GM23338 (cell line): Measurements from ENCODE around the gene HOATZ. TPM values are rescaled to one million over a fixed set of nuclear protein-coding genes. Genes with fewer than 3 reads are reported as not detected.

Experiments
- ATAC-seq: fragments of 200-7000 bp; cut with Tn5 transposase; 3 replicates; pipeline ENCODE4 v1.9.1; 2020
- DNase-seq: peaks from one replicate; pipeline ENCODE4 v3.0.0-alpha.2; 2015; ENCODE audit warnings: low spot score
- H2AFZ ChIP-seq: fragments of 200-600 bp; sonication (generic); 2 replicates; pipeline ENCODE4 v1.8.0; 2016; ENCODE audit warnings: antibody characterized with exemption, mild to moderate bottlenecking, moderate library complexity
- H3F3A ChIP-seq: fragments of 200-600 bp; sonication (generic); replicated peaks from 2 replicates; pipeline ENCODE4 v1.8.0; 2017; ENCODE audit warnings: antibody characterized with exemption, mixed run types, low read depth
- H3K27ac ChIP-seq: fragments of 200-600 bp; sonication (generic); 2 replicates; pipeline ENCODE4 v1.6.1; 2016; ENCODE audit warnings: low read depth
- H3K27me3 ChIP-seq: fragments of 200-600 bp; sonication (generic); 2 replicates; pipeline ENCODE4 v1.8.0; 2016; ENCODE audit warnings: mild to moderate bottlenecking, mixed run types, moderate library complexity; ENCODE audit not compliant: insufficient read depth
- H3K36me3 ChIP-seq: fragments of 200-600 bp; sonication (generic); 2 replicates; pipeline ENCODE4 v1.8.0; 2016; ENCODE audit warnings: mild to moderate bottlenecking; ENCODE audit not compliant: insufficient read depth
- H3K4me1 ChIP-seq: fragments of 200-600 bp; sonication (generic); 2 replicates; pipeline ENCODE4 v1.8.0; 2016; ENCODE audit warnings: mild to moderate bottlenecking, moderate library complexity; ENCODE audit not compliant: insufficient read depth
- H3K4me2 ChIP-seq: fragments of 200-600 bp; sonication (generic); 2 replicates; pipeline ENCODE4 v1.7.1; 2017; ENCODE audit warnings: mixed run types
- H3K4me3 ChIP-seq: fragments of 200-600 bp; sonication (generic); 2 replicates; pipeline ENCODE4 v1.6.1; 2016; ENCODE audit warnings: mixed run types
- H3K79me2 ChIP-seq: fragments of 200-600 bp; sonication (generic); replicated peaks from 2 replicates; pipeline ENCODE4 v1.8.0; 2017; ENCODE audit warnings: mild to moderate bottlenecking; ENCODE audit not compliant: insufficient read depth
- H3K9me2 ChIP-seq: fragments of 200-600 bp; sonication (generic); 2 replicates; pipeline ENCODE4 v1.8.0; 2017; ENCODE audit not compliant: insufficient read depth
- H4K20me1 ChIP-seq: fragments of 200-600 bp; sonication (generic); replicated peaks from 2 replicates; pipeline ENCODE4 v1.8.0; 2017; ENCODE audit warnings: mild to moderate bottlenecking; ENCODE audit not compliant: insufficient read depth
- H3K27ac Mint-ChIP-seq: 2 replicates; pipeline ENCODE4 v1.8.0; 2020; ENCODE audit warnings: inconsistent platforms, mild to moderate bottlenecking, moderate library complexity, mixed read lengths
- H3K27me3 Mint-ChIP-seq: 3 replicates; pipeline ENCODE4 v1.8.0; 2022; ENCODE audit warnings: low read depth, mild to moderate bottlenecking, moderate library complexity, mixed read lengths, inconsistent platforms; ENCODE audit not compliant: insufficient read depth, poor library complexity
- H3K36me3 Mint-ChIP-seq: 3 replicates; pipeline ENCODE4 v1.8.0; 2021; ENCODE audit warnings: low read depth, mild to moderate bottlenecking, inconsistent platforms, moderate library complexity, mixed read lengths
- H3K4me1 Mint-ChIP-seq: 3 replicates; pipeline ENCODE4 v1.8.0; 2020; ENCODE audit warnings: mild to moderate bottlenecking, inconsistent platforms, mixed read lengths
- H3K4me3 Mint-ChIP-seq: 3 replicates; pipeline ENCODE4 v1.8.0; 2021; ENCODE audit warnings: moderate library complexity, mild to moderate bottlenecking, inconsistent platforms, mixed read lengths
- H3K9me3 Mint-ChIP-seq: 3 replicates; pipeline ENCODE4 v1.8.0; 2020; ENCODE audit warnings: moderate library complexity, mild to moderate bottlenecking, inconsistent platforms, mixed read lengths
- CREB1 ChIP-seq: fragments of 250-450 bp; sonication (Bioruptor Pico); IDR thresholded peaks from 2 replicates; pipeline ENCODE4 v1.5.0; 2020; ENCODE audit warnings: low read depth, mild to moderate bottlenecking, moderate library complexity
- CTCF ChIP-seq, 2 experiments: fragments of 200-600 bp in 1 of 2; sonication (generic) in 1 of 2; conservative IDR thresholded peaks; 2 replicates each; pipeline versions ENCODE4 v1.5.1 to v1.6.1; 2016 to 2017; ENCODE audit warnings: antibody characterized with exemption in 2 of 2, low read depth in 2 of 2, mild to moderate bottlenecking in 2 of 2, moderate library complexity in 1 of 2
- ETS1 ChIP-seq: IDR thresholded peaks from 2 replicates; pipeline ENCODE4 v1.6.1; 2016; ENCODE audit warnings: antibody characterized with exemption
- EZH2 ChIP-seq: fragments of 200-600 bp; sonication (generic); IDR thresholded peaks from one replicate; pipeline ENCODE4 v1.8.0; 2017; ENCODE audit warnings: antibody characterized with exemption, mild to moderate bottlenecking, low read depth; ENCODE audit not compliant: unreplicated experiment
- EZH2phosphoT487 ChIP-seq: fragments of 200-600 bp; sonication (generic); IDR thresholded peaks from one replicate; pipeline ENCODE4 v1.8.1; 2018; ENCODE audit warnings: antibody characterized with exemption; ENCODE audit not compliant: unreplicated experiment
- JUNB ChIP-seq: IDR thresholded peaks from one replicate; pipeline ENCODE4 v1.6.1; 2016; ENCODE audit warnings: antibody characterized with exemption; ENCODE audit not compliant: unreplicated experiment
- NANOG ChIP-seq: IDR thresholded peaks from 2 replicates; pipeline ENCODE4 v1.6.1; 2016; ENCODE audit warnings: antibody characterized with exemption, borderline replicate concordance
- POLR2AphosphoS5 ChIP-seq: IDR thresholded peaks from 2 replicates; pipeline ENCODE4 v1.6.1; 2016; ENCODE audit warnings: antibody characterized with exemption, low read depth
- REST ChIP-seq: IDR thresholded peaks from one replicate; pipeline ENCODE4 v1.6.1; 2018; ENCODE audit warnings: antibody characterized with exemption; ENCODE audit not compliant: unreplicated experiment
- STAT1 ChIP-seq: IDR thresholded peaks from one replicate; pipeline ENCODE4 v1.6.1; 2016; ENCODE audit warnings: antibody characterized with exemption; ENCODE audit not compliant: unreplicated experiment
- ZNF114 ChIP-seq: fragments of 250-450 bp; sonication (Bioruptor Pico); IDR thresholded peaks from 2 replicates; pipeline ENCODE4 v1.5.0; 2020; ENCODE audit warnings: mild to moderate bottlenecking, moderate library complexity
- ZNF331 ChIP-seq: fragments of 250-450 bp; sonication (Bioruptor Pico); IDR thresholded peaks from 2 replicates; pipeline ENCODE4 v1.5.0; 2020; ENCODE audit warnings: low read depth, mild to moderate bottlenecking, moderate library complexity
- ZNF462 ChIP-seq: fragments of 250-450 bp; sonication (Bioruptor Pico); IDR thresholded peaks from 2 replicates; pipeline ENCODE4 v1.5.0; 2020; ENCODE audit warnings: mild to moderate bottlenecking, moderate library complexity
- polyA plus RNA-seq: library from polyadenylated mRNA; unstranded; fragments of >200 nt; fragmentation: Nextera tagmentation; extraction: Ambion mirVana; gene quantifications from 2 replicates; pipeline ENCODE4 v1.2.1, GENCODE V29; 2016
- total RNA-seq: library from RNA; depleted of rRNA; stranded (reverse); fragments of >200 nt; shearing (Covaris generic); gene quantifications from 2 replicates; pipeline ENCODE4 v1.2.3, GENCODE V29; 2014

HOATZ gene
- total and polyA plus RNA-seq, 2 experiments from 2014 or later, result not detected

- Histone ChIP-seq H3K4me3 (no peak overlapping the region), H3K36me3 (no peaks in the 10 kb centered on the region), H3F3A (no peaks in the 10 kb centered on the region), H3K27ac (no peak overlapping the region), H3K4me2 (no peak overlapping the region), H3K4me1 (no peaks in the 10 kb centered on the region), H3K9me2 (no peaks in the 10 kb centered on the region), H2AFZ (no peak overlapping the region), H3K27me3 (no peaks in the 10 kb centered on the region), H4K20me1 (no peaks in the 10 kb centered on the region), H3K79me2 (no peaks in the 10 kb centered on the region)
- DNase-seq (no peak), ATAC-seq (no peak)
- no peak overlapping the region for H3K4me3 Mint-ChIP-seq
- H3K36me3 Mint-ChIP-seq, result no peaks in the 10 kb centered on the region
- H3K4me1 Mint-ChIP-seq, result peaks cover 7% of the 10 kb centered on the region; the same call in 2 of the 3 replicates
- H3K9me3 Mint-ChIP-seq, result no peaks in the 10 kb centered on the region
- no peak for TF ChIP-seq ZNF114 (CRISPR knock-in tag)
- no peak for TF ChIP-seq JUNB
- no peak for TF ChIP-seq CTCF (conservative IDR thresholded peaks at IDR 0.05; ENCODE audit: low read depth in 2 of 2)
- TF ChIP-seq EZH2, result no peak
- TF ChIP-seq REST, result no peak
- no peak for TF ChIP-seq NANOG
- TF ChIP-seq STAT1, result no peak
- no peak for TF ChIP-seq CREB1 (CRISPR knock-in tag)
- no peak for TF ChIP-seq ZNF462 (CRISPR knock-in tag)
- TF ChIP-seq EZH2phosphoT487, result no peak
- no peak for TF ChIP-seq ZNF331
- no peak for TF ChIP-seq POLR2AphosphoS5
- no peak for TF ChIP-seq ETS1
- no peak overlapping the region for H3K27ac Mint-ChIP-seq
- H3K27me3 Mint-ChIP-seq, result peaks cover 2% of the 10 kb centered on the region
Observed at GRCh38 chr11:111499483-111499882, 15.1 kb upstream of the HOATZ start.
